ENCODE measurements around the gene NUP58. TPM values are rescaled to one million over a fixed set of nuclear protein-coding genes. Genes with fewer than 3 reads are reported as not detected.
"Not testable (repeated sequence)": the region's sequence is repeated elsewhere in the genome, so short reads cannot be mapped to it uniquely, and the experiment has no call there.

Gene NUP58
- total RNA-seq, 1 experiment from 2014 or later: 46.1 TPM

DNA sequence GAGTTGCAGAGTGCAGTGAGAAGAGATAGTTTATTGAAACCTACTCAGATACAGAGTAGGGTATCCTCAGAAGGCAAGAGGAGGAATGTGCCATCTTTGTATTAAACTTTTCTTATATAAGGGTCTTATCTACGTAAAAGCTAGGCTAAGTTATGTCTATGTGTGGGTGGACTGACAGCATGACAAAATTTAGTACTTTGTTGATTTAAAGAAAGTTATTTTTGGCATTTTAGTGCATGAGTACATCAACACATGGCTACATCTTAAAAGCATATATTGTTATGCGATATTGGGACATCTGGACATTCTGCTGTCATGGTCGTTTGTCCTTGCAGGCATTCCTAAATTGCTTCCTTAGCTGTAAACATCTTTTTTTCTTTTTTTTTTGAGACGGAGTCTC lies 51.4 kb downstream of the NUP58 start:
- ChIA-PET CTCF (no interaction called here), POLR2A (ENCODE audit: unreplicated experiment) (no interaction called here)
- H4K20me1 ChIP-seq (ENCODE audit: low read length): no peaks in the 10 kb centered on the region
- H3F3A ChIP-seq (ENCODE audit: low read length, unreplicated experiment): no peaks in the 10 kb centered on the region
- H2AFZ ChIP-seq (ENCODE audit: low read length): no peak overlapping the region
- no peak for ATAC-seq
- no peak overlapping the region for H3K4me3 ChIP-seq (ENCODE audit: low read length)
- DNase-seq: no peak
- H3K9me2 ChIP-seq (replicated peaks; ENCODE audit: low read length): no peaks in the 10 kb centered on the region
- H3K9ac ChIP-seq (ENCODE audit: low read length): no peak overlapping the region
- TF ChIP-seq EZH2 (IDR thresholded peaks at IDR 0.05; ENCODE audit: low read length, unreplicated experiment) (no peak), EZH2phosphoT487 (IDR thresholded peaks at IDR 0.05; ENCODE audit: borderline replicate concordance, low read length) (no peak)
- TF ChIP-seq, protein P1, sequence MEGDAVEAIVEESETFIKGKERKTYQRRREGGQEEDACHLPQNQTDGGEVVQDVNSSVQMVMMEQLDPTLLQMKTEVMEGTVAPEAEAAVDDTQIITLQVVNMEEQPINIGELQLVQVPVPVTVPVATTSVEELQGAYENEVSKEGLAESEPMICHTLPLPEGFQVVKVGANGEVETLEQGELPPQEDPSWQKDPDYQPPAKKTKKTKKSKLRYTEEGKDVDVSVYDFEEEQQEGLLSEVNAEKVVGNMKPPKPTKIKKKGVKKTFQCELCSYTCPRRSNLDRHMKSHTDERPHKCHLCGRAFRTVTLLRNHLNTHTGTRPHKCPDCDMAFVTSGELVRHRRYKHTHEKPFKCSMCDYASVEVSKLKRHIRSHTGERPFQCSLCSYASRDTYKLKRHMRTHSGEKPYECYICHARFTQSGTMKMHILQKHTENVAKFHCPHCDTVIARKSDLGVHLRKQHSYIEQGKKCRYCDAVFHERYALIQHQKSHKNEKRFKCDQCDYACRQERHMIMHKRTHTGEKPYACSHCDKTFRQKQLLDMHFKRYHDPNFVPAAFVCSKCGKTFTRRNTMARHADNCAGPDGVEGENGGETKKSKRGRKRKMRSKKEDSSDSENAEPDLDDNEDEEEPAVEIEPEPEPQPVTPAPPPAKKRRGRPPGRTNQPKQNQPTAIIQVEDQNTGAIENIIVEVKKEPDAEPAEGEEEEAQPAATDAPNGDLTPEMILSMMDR (conservative IDR thresholded peaks at IDR 0.05; ENCODE audit: low read depth, low read length): no peak
- no peaks in the 10 kb centered on the region for H3K36me3 ChIP-seq (ENCODE audit: low read depth, low read length)
- H3K4me1 ChIP-seq (ENCODE audit: insufficient read depth, low read length): no peaks in the 10 kb centered on the region
- no peaks in the 10 kb centered on the region for H3K79me2 ChIP-seq (ENCODE audit: low read length)
- intact Hi-C loops (cut with micrococcal nuclease): no loop called here
- no TSS peak for BruUV-seq (replicated peaks)
- peaks cover 50% of the 10 kb centered on the region for H3K27me3 ChIP-seq (ENCODE audit: low read length)
- no peak overlapping the region for H3K4me2 ChIP-seq (ENCODE audit: low read length)
- no peak overlapping the region for H3K27ac ChIP-seq (ENCODE audit: low read length)
- H3K9me3 ChIP-seq (ENCODE audit: low read length): no peaks in the 10 kb centered on the region

DNA sequence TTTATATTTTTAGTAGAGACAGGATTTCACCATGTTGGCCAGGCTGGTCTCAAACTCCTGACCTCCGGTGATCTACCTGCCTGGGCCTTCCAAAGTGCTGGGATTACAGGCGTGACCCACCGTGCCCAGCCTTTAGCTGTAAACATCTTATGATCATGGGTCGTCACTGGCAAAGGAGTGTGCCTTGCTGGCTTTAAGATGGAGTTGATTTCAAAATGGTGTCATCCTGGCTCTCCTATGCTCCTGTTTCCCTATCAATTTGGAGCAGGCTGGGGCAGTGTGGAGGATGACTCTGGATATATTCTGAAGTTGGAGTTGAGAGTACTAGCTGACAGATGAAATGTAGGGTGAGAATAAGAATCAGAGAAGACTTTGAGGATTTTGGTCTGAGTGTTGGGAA lies 51.9 kb downstream of the NUP58 start:
- Histone ChIP-seq H3K4me2 (ENCODE audit: low read length) (no peak overlapping the region), H3K36me3 (ENCODE audit: low read depth, low read length) (no peaks in the 10 kb centered on the region), H3K9me2 (replicated peaks; ENCODE audit: low read length) (no peaks in the 10 kb centered on the region), H3K79me2 (ENCODE audit: low read length) (no peaks in the 10 kb centered on the region), H3K27ac (ENCODE audit: low read length) (no peak overlapping the region), H2AFZ (ENCODE audit: low read length) (no peak overlapping the region), H3K9ac (ENCODE audit: low read length) (no peak overlapping the region), H3F3A (ENCODE audit: low read length, unreplicated experiment) (no peaks in the 10 kb centered on the region), H4K20me1 (ENCODE audit: low read length) (no peaks in the 10 kb centered on the region), H3K9me3 (ENCODE audit: low read length) (no peaks in the 10 kb centered on the region), H3K4me3 (ENCODE audit: low read length) (no peak overlapping the region), H3K27me3 (ENCODE audit: low read length) (peaks cover 55% of the 10 kb centered on the region), H3K4me1 (ENCODE audit: insufficient read depth, low read length) (no peaks in the 10 kb centered on the region)
- ChIA-PET CTCF (no interaction called here), POLR2A (ENCODE audit: unreplicated experiment) (no interaction called here)
- BruUV-seq (replicated peaks): no TSS peak
- ATAC-seq (no peak), DNase-seq (no peak)
- TF ChIP-seq EZH2phosphoT487 (IDR thresholded peaks at IDR 0.05; ENCODE audit: borderline replicate concordance, low read length): no peak
- no peak for TF ChIP-seq EZH2 (IDR thresholded peaks at IDR 0.05; ENCODE audit: low read length, unreplicated experiment)
- TF ChIP-seq, protein P1 (conservative IDR thresholded peaks at IDR 0.05; ENCODE audit: low read depth, low read length): no peak
- intact Hi-C loops (cut with micrococcal nuclease): no loop called here

- Histone ChIP-seq H3K27me3 (ENCODE audit: low read length) (peaks cover 61% of the 10 kb centered on the region), H3K4me1 (ENCODE audit: insufficient read depth, low read length) (no peaks in the 10 kb centered on the region), H3F3A (ENCODE audit: low read length, unreplicated experiment) (no peaks in the 10 kb centered on the region), H4K20me1 (ENCODE audit: low read length) (no peaks in the 10 kb centered on the region), H3K9ac (ENCODE audit: low read length) (no peak overlapping the region), H3K36me3 (ENCODE audit: low read depth, low read length) (no peaks in the 10 kb centered on the region), H3K9me3 (ENCODE audit: low read length) (no peaks in the 10 kb centered on the region), H3K9me2 (replicated peaks; ENCODE audit: low read length) (no peaks in the 10 kb centered on the region), H3K27ac (ENCODE audit: low read length) (no peak overlapping the region), H3K79me2 (ENCODE audit: low read length) (no peaks in the 10 kb centered on the region), H3K4me3 (ENCODE audit: low read length) (no peak overlapping the region), H3K4me2 (ENCODE audit: low read length) (no peak overlapping the region), H2AFZ (ENCODE audit: low read length) (no peak overlapping the region)
- CTCF ChIA-PET: no interaction called here
- BruUV-seq (replicated peaks): no TSS peak
- intact Hi-C loops (cut with micrococcal nuclease): no loop called here
- ATAC-seq (no peak), DNase-seq (no peak)
- TF ChIP-seq EZH2phosphoT487 (IDR thresholded peaks at IDR 0.05; ENCODE audit: borderline replicate concordance, low read length) (no peak), EZH2 (IDR thresholded peaks at IDR 0.05; ENCODE audit: low read length, unreplicated experiment) (no peak)
- TF ChIP-seq, protein P1 (conservative IDR thresholded peaks at IDR 0.05; ENCODE audit: low read depth, low read length): no peak
- POLR2A ChIA-PET (ENCODE audit: unreplicated experiment): no interaction called here
These were observed 53.0 kb downstream of the NUP58 start for GRCh38 chr13:25354377-25354776.

- H3K4me1 ChIP-seq (ENCODE audit: insufficient read depth, low read length); intact Hi-C loops (cut with micrococcal nuclease); H3K36me3 ChIP-seq (ENCODE audit: low read depth, low read length); POLR2A ChIA-PET (ENCODE audit: unreplicated experiment); CTCF ChIA-PET; H3K9me2 ChIP-seq (replicated peaks; ENCODE audit: low read length); H3K4me2 ChIP-seq (ENCODE audit: low read length); H2AFZ ChIP-seq (ENCODE audit: low read length); H3F3A ChIP-seq (ENCODE audit: low read length, unreplicated experiment); BruUV-seq (replicated peaks); DNase-seq; H4K20me1 ChIP-seq (ENCODE audit: low read length); H3K4me3 ChIP-seq (ENCODE audit: low read length); H3K9me3 ChIP-seq (ENCODE audit: low read length); ATAC-seq; H3K9ac ChIP-seq (ENCODE audit: low read length); H3K27ac ChIP-seq (ENCODE audit: low read length); H3K79me2 ChIP-seq (ENCODE audit: low read length): not testable (repeated sequence)
- peaks cover 24% of the 10 kb centered on the region; the same call in 1 of the 2 replicates for H3K27me3 ChIP-seq (ENCODE audit: low read length)
These were observed 59.0 kb downstream of the NUP58 start for GRCh38 chr13:25360443-25360842.
